GM21717 (cell line): ENCODE data around the gene SPATA24.
A peak's percentile ranks its signal among the peaks of the same experiment; 100 is the strongest.
"Not testable (repeated sequence)": the region's sequence is repeated elsewhere in the genome, so short reads cannot be mapped to it uniquely, and the experiment has no call there.

Experiments used
- ATAC-seq: cut with Tn5 transposase; IDR thresholded peaks from one replicate; pipeline ENCODE4 v1.9.1; 2021; ENCODE audit warnings: mild to moderate bottlenecking, moderate library complexity; ENCODE audit not compliant: unreplicated experiment

Gene SPATA24, protein sequence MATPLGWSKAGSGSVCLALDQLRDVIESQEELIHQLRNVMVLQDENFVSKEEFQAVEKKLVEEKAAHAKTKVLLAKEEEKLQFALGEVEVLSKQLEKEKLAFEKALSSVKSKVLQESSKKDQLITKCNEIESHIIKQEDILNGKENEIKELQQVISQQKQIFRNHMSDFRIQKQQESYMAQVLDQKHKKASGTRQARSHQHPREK

GRCh38 chr5:139403787-139404483 lies at the start of gene SPATA24:
Gene SPATA24, minus strand, starts transcription at chr5:139404089. Its CDS starts 29 bp downstream, at chr5:139404060.
- peak; percentile 75 for ATAC-seq

DNA sequence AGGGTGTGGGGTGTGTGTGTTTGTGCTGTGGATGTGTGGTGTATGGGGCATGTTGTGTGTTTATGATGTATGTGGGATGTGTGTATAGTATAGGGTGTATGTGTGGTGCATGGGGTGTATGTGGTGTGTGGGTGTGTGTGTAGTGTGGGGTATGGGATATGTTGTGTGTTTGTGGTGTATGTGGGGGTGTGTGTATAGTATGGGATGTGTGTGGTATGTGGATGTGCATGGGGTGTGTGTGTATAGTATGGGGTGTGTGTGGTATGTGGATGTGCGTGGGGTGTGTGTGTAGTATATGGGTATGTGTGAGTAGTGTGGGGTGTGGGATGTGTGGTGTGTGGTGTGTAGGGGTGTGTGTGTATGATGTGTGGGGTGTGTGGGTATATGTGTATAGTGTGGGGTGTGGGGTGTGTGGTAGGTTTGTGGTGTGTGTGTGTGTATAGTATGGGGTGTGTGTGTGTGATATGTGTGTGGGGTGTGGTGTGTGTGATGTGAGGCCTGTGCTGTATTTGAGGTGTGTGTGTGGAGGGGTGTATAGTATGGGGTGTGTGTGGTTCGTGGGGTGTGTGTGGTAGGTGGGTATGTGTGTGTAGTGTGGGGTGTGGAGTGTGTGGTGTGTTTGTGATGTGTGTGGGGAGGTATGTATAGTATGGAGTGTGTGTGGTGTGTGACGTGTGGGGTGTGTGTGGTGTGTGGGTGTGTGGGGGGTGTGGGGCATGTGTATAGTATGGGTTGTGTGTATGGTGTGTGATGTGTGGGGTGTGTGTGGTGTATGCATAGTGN lies 48.2 kb upstream of the SPATA24 start:
- ATAC-seq = no peak

GRCh38 chr5:139451176-139451575 lies 47.3 kb upstream of the SPATA24 start:
- ATAC-seq = no peak

GRCh38 chr5:139446956-139447779 lies 43.3 kb upstream of the SPATA24 start:
- peak; percentile 72 for ATAC-seq

- ATAC-seq = no peak
Observed at GRCh38 chr5:139445325-139446170, 41.7 kb upstream of the SPATA24 start.

- no peak for ATAC-seq
Observed at GRCh38 chr5:139443831-139444453, 40.1 kb upstream of the SPATA24 start.

DNA sequence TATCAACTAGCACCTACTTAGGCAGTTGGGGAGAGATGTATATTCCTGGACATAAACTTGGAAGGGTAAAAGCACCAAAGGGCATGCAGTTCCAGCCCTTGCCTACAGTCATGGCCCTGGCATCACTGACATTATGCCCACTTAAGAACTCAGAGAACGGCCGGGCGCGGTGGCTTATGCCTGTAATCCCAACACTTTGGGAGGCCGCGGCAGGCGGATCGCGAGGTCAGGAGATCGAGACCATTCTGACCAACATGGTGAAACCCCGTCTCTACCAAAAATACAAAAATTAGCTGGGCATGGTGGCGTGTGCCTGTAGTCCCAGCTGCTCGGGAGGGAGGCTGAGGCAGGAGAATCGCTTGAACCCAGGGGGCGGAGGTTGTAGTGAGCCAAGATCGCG lies 36.5 kb upstream of the SPATA24 start:
- not testable (repeated sequence) for ATAC-seq

DNA sequence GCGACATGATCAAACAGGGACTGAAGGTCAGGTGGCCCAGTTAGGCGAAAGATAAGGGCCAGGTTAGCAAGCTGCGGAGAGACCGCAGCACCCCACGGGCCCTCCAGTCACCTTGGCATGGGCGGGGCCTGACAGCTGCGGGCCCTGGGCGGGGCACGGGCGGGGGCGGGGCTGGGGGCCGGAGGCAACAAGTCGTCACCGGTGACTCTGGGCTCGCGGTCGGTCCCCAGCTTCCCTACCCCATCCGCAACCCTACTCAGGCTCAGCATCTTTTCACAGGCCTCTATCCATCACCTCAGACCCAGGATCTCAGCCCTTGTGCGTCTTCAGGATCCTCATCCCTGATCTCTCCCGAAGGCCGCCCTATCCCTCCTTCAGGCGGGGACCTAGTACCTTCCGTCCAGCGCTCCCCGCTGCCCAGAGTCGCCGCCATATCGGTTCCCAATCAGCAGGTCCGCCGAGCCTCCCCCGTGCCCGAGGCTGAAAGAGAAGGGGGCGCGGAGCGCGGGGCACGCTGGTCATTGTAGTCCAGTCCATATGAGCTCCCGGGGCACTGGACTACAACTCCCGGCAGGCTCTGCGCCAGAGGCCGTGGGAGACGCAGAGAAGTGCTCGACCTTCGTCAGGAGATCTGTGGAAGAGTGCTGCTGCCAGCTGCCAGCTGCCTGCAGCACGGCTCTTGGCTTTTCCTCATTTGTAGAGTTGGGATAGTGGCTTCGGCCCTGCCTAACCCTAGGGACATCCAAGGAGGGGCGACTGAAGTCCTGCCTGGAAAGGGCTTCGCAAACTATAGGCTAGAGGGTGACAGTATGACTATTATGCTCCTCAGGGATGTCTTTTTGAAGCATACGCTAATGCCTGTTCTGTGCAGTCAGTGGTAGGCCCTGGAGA lies 35.4 kb upstream of the SPATA24 start, which contains the start of gene DNAJC18:
DNAJC18 (minus strand) TSS at position 513 of the 891 bp plus-strand sequence; CDS start at position 433, 80 bp downstream.
- ATAC-seq = peak; percentile 87

DNA sequence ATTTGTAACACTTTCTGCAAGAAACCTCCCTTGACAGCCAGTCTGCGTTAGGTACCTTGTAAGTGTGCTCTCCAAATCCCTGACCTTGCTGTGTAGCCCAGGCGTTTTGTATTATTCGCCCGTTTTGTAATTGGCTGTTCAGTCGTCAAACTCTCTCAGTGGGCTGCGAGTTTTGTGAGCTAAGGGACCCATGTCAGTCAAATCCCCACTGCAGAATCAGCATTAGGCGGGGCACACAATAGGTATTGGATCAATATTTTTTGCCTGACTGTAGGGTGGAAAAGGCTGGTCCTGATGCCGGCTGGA lies 34.8 kb upstream of the SPATA24 start:
- no peak for ATAC-seq

GRCh38 chr5:139435676-139436075 lies 31.8 kb upstream of the SPATA24 start:
- no peak for ATAC-seq

- no peak for ATAC-seq
Observed at GRCh38 chr5:139431706-139432105, 27.8 kb upstream of the SPATA24 start.

DNA sequence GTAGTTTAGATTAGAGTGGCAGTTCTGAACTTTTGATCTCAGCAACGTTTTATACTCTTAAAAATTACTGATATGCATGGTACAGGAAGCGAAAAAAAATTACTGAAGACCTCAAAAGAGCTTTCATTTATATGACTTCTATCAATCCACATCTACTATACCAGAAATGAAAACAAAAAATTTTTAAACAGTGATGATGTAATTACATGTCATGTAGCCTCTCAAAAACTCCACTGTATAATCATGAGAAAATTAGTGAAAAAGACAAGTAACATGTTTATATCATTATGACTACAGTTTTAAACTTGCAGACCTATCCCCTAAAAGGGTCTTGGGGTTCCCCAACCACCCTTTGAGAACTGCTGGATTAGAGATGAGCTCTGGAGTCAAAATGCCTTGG lies 26.1 kb upstream of the SPATA24 start:
- no peak for ATAC-seq

DNA sequence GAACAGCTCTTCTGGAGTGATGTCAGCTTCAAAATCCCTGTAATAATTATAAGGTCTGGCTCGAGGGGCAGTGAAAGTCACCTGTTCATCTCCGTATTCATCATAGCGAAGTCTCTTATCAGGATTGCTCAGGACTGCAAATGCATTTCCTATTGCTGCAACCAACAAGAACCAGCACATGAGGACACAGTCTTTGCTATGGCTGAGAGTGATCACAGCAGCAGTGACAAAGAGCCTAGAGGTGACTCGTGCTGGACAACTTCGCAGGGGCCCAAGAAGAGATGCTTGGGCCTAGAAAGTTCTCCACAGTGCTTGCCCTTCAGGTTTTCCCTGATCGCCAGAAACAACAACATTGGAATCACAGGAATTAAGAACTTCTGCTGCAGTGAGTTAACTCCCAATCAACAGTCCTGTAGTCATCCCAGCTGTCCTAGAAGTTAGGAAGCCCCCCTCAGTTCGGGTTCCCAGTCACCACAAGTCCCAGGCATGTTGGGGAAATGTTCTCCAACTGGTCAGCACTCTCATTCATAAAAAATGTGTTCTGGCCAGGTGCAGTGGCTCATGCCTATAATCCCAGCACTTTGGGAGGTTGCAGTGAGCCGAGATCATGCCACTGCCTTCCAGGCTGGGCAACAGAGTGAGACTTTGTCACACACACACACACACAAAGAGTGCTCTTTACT lies 22.5 kb upstream of the SPATA24 start:
- no peak for ATAC-seq

GRCh38 chr5:139425497-139425896 lies 21.6 kb upstream of the SPATA24 start:
- ATAC-seq = no peak

- ATAC-seq = no peak
Observed at GRCh38 chr5:139422307-139422893, 18.5 kb upstream of the SPATA24 start.

- no peak for ATAC-seq
Observed at GRCh38 chr5:139419226-139420192, 15.6 kb upstream of the SPATA24 start.

DNA sequence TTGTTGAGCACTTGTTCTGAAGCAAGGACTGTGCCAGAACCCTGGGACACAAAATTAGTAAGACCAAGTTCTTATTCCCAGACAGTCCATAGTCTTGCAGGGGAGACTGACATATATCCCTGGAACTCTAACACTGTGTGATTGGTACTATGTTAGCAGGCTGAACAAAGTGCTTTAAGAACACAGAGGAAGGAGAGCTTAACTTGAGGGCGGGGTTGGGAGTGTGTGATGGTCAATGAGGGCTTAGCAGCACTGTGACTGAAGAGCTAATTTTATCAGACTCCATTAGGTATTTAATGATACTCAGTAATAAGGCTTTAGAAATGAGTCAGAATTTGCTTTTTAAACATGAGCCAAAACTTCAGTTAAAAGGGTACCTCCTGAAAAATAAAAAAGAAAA lies 14.9 kb upstream of the SPATA24 start:
- ATAC-seq = no peak
